OCI-LY7 (cell line): ENCODE results near the gene TNKS1BP1. TPM values are rescaled to one million over a fixed set of nuclear protein-coding genes. Genes with fewer than 3 reads are reported as not detected.

Source experiments
- BruUV-seq: library from RNA; stranded (reverse); fragments of 400-500 nt; replicated peaks from 2 replicates; lab custom pipeline; 2021; lab: Mats Ljungman, UMichigan
- CTCF ChIA-PET: fragments of 300-600 bp; sonication (Branson Sonifier 250); formaldehyde crosslinking; loops from one replicate; lab custom pipeline; 2022; ENCODE audit warnings: antibody characterized with exemption; ENCODE audit not compliant: unreplicated experiment; lab: Charles Lee
- POLR2A ChIA-PET: fragments of 300-600 bp; sonication (Branson Sonifier 250); formaldehyde crosslinking; loops from one replicate; lab custom pipeline; 2022; ENCODE audit warnings: antibody characterized with exemption; lab: Charles Lee
- DNase-seq: peaks from one replicate; pipeline ENCODE4 v3.0.0-alpha.2; 2015; ENCODE audit warnings: low spot score
- H2AFZ ChIP-seq: fragments of 200-600 bp; sonication (generic), shearing (Covaris generic); 2 replicates; pipeline ENCODE4 v1.6.1; 2014; ENCODE audit warnings: mild to moderate bottlenecking, antibody characterized with exemption, low read length, moderate library complexity
- H3K27ac ChIP-seq: fragments of 200-600 bp; sonication (generic); 2 replicates; pipeline ENCODE4 v1.5.1; 2014; ENCODE audit warnings: mixed run types, low read depth, mild to moderate bottlenecking, moderate library complexity, low read length, inconsistent platforms; ENCODE audit not compliant: poor library complexity, severe bottlenecking
- H3K36me3 ChIP-seq: fragments of 200-600 bp; sonication (generic); 2 replicates; pipeline ENCODE4 v1.6.1; 2014; ENCODE audit warnings: mild to moderate bottlenecking, antibody characterized with exemption, low read length, moderate library complexity, mixed read lengths; ENCODE audit not compliant: insufficient read depth
- H3K4me1 ChIP-seq: fragments of 200-600 bp; sonication (generic); 2 replicates; pipeline ENCODE4 v1.5.1; 2014; ENCODE audit warnings: mild to moderate bottlenecking, low read length; ENCODE audit not compliant: insufficient read depth, poor library complexity, severe bottlenecking
- H3K4me2 ChIP-seq: fragments of 200-600 bp; sonication (generic); 2 replicates; pipeline ENCODE4 v1.6.1; 2014; ENCODE audit warnings: mild to moderate bottlenecking, low read length
- H3K4me3 ChIP-seq: fragments of 200-600 bp; sonication (generic); 2 replicates; pipeline ENCODE4 v1.5.1; 2014; ENCODE audit warnings: mild to moderate bottlenecking, low read depth, low read length; ENCODE audit not compliant: poor library complexity, severe bottlenecking
- H3K79me2 ChIP-seq: fragments of 200-600 bp; sonication (generic); 2 replicates; pipeline ENCODE4 v1.6.1; 2016; ENCODE audit warnings: low read depth, mild to moderate bottlenecking, low read length, moderate library complexity, mixed read lengths; ENCODE audit not compliant: insufficient read depth
- H3K9me2 ChIP-seq: fragments of 200-600 bp; sonication (generic); 2 replicates; pipeline ENCODE4 v1.6.1; 2016; ENCODE audit warnings: mild to moderate bottlenecking, low read length, mixed read lengths; ENCODE audit not compliant: insufficient read depth
- H3K9me3 ChIP-seq: fragments of 200-600 bp; sonication (generic); 2 replicates; pipeline ENCODE4 v1.6.1; 2014; ENCODE audit warnings: mild to moderate bottlenecking, mixed run types, low read length, mixed read lengths
- H4K20me1 ChIP-seq: fragments of 200-600 bp; sonication (generic); 2 replicates; pipeline ENCODE4 v1.6.1; 2014; ENCODE audit warnings: mild to moderate bottlenecking, antibody characterized with exemption, low read length, moderate library complexity, mixed read lengths; ENCODE audit not compliant: insufficient read depth
- EZH2phosphoT487 ChIP-seq: fragments of 200-600 bp; sonication (generic); IDR thresholded peaks from 2 replicates; pipeline ENCODE4 v1.6.1; 2018; ENCODE audit warnings: low read depth, borderline replicate concordance, mild to moderate bottlenecking, mixed run types, antibody characterized with exemption, low read length, moderate library complexity, mixed read lengths
- intact Hi-C: fragments of 100-400 bp; cut with micrococcal nuclease; formaldehyde crosslinking; loops from one replicate; pipeline ENCODE4 v1.10.0; 2022; ENCODE audit not compliant: unreplicated experiment
- total RNA-seq, 2 experiments: library from RNA; depleted of rRNA in 1 of 2; stranded (reverse); fragments of >200 nt in 1 of 2; shearing (Covaris generic) in 1 of 2; gene quantifications; 2 replicates each; pipeline ENCODE4 v1.2.3, GENCODE V29; 2014 to 2022
- TF ChIP-seq, protein P1 (sequence below): fragments of 200-600 bp; sonication (generic); conservative IDR thresholded peaks from 2 replicates; pipeline ENCODE4 v1.5.1; 2014; ENCODE audit warnings: mild to moderate bottlenecking, antibody characterized with exemption, low read length, moderate library complexity, mixed read lengths

Gene TNKS1BP1
- total RNA-seq, 2 experiments from 2014 or later, result 5.3 to 16.4 TPM

DNA sequence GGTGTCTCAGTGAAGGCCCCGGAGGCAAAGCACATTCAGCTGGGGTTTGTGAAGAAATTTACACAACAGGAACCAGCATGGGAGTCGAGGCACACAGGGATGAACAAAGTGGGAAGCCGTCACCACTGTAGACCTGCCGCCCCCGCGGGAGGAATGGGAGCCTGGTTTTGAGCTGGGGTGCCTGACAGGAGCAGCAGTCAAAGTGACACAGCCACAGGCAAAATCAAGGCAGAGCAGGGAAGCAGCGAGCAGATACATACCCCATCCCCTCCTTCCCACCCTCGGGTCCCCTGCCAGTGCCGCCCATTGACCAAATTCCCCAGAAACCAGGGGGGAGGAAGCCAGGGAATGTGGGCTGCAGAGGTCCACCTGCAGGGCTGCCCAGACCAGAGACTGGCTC lies 34.2 kb upstream of the TNKS1BP1 start:
- Histone ChIP-seq H3K36me3 (no peaks in the 10 kb centered on the region), H3K9me2 (no peaks in the 10 kb centered on the region), H2AFZ (no peak overlapping the region), H3K9me3 (no peaks in the 10 kb centered on the region), H3K27ac (no peak overlapping the region), H3K79me2 (no peaks in the 10 kb centered on the region), H3K4me2 (no peak overlapping the region), H3K4me3 (no peak overlapping the region), H3K4me1 (no peaks in the 10 kb centered on the region), H4K20me1 (no peaks in the 10 kb centered on the region)
- no peak for TF ChIP-seq EZH2phosphoT487
- TF ChIP-seq, protein P1, sequence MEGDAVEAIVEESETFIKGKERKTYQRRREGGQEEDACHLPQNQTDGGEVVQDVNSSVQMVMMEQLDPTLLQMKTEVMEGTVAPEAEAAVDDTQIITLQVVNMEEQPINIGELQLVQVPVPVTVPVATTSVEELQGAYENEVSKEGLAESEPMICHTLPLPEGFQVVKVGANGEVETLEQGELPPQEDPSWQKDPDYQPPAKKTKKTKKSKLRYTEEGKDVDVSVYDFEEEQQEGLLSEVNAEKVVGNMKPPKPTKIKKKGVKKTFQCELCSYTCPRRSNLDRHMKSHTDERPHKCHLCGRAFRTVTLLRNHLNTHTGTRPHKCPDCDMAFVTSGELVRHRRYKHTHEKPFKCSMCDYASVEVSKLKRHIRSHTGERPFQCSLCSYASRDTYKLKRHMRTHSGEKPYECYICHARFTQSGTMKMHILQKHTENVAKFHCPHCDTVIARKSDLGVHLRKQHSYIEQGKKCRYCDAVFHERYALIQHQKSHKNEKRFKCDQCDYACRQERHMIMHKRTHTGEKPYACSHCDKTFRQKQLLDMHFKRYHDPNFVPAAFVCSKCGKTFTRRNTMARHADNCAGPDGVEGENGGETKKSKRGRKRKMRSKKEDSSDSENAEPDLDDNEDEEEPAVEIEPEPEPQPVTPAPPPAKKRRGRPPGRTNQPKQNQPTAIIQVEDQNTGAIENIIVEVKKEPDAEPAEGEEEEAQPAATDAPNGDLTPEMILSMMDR, result no peak
- no TSS peak for BruUV-seq
- ChIA-PET CTCF (no interaction called here), POLR2A (no interaction called here)
- intact Hi-C loops, result no loop called here
- no peak for DNase-seq

GRCh38 chr11:57358543-57358961 lies 33.8 kb upstream of the TNKS1BP1 start:
- intact Hi-C loops, result no loop called here
- Histone ChIP-seq H3K9me3 (no peaks in the 10 kb centered on the region), H3K9me2 (no peaks in the 10 kb centered on the region), H3K4me3 (no peak overlapping the region), H4K20me1 (no peaks in the 10 kb centered on the region), H3K4me1 (no peaks in the 10 kb centered on the region), H3K27ac (no peak overlapping the region), H3K79me2 (no peaks in the 10 kb centered on the region), H3K36me3 (no peaks in the 10 kb centered on the region), H2AFZ (no peak overlapping the region), H3K4me2 (no peak overlapping the region)
- BruUV-seq, result no TSS peak
- ChIA-PET POLR2A (no interaction called here), CTCF (no interaction called here)
- TF ChIP-seq, protein P1, result no peak
- no peak for TF ChIP-seq EZH2phosphoT487
- no peak for DNase-seq

- no peak overlapping the region for H3K4me2 ChIP-seq
- H3K79me2 ChIP-seq, result no peaks in the 10 kb centered on the region
- no peaks in the 10 kb centered on the region for H3K9me3 ChIP-seq
- no TSS peak for BruUV-seq
- ChIA-PET POLR2A (no interaction called here), CTCF (no interaction called here)
- H3K27ac ChIP-seq, result no peak overlapping the region
- no peak for DNase-seq
- H4K20me1 ChIP-seq, result no peaks in the 10 kb centered on the region
- TF ChIP-seq, protein P1, result no peak
- no peak for TF ChIP-seq EZH2phosphoT487
- no peak overlapping the region for H2AFZ ChIP-seq
- intact Hi-C loops, result no loop called here
- no peaks in the 10 kb centered on the region for H3K36me3 ChIP-seq
- no peak overlapping the region for H3K4me3 ChIP-seq
- no peaks in the 10 kb centered on the region for H3K9me2 ChIP-seq
- no peaks in the 10 kb centered on the region for H3K4me1 ChIP-seq
Measured at GRCh38 chr11:57357856-57358255, 33.1 kb upstream of the TNKS1BP1 start.
